Caco-2 (cell line): Measurements from ENCODE around the gene GTF2H3. TPM values are rescaled to one million over a fixed set of nuclear protein-coding genes. Genes with fewer than 3 reads are reported as not detected.
A peak's percentile ranks its signal among the peaks of the same experiment; 100 is the strongest.

ENCODE experiments used
- Bru-seq: library from RNA; stranded (reverse); fragments of 400-500 nt; gene quantifications from one replicate; lab custom pipeline; 2021; lab: Mats Ljungman, UMichigan
- BruChase-seq, 2 experiments: library from RNA; stranded (reverse); fragments of 400-500 nt; gene quantifications; one replicate each; lab custom pipeline; 2021; lab: Mats Ljungman, UMichigan
- BruUV-seq: library from RNA; stranded (reverse); fragments of 400-500 nt; replicated peaks from 2 replicates; lab custom pipeline; 2021; lab: Mats Ljungman, UMichigan
- CTCF ChIA-PET: fragments of 300-600 bp; sonication (Branson Sonifier 250); formaldehyde crosslinking; loops from one replicate; lab custom pipeline; 2022; ENCODE audit warnings: antibody characterized with exemption; lab: Charles Lee
- POLR2A ChIA-PET: fragments of 300-600 bp; sonication (Branson Sonifier 250); formaldehyde crosslinking; loops from one replicate; lab custom pipeline; 2022; ENCODE audit warnings: antibody characterized with exemption; lab: Charles Lee
- DNase-seq, 2 experiments: peaks; one replicate each; pipeline versions ENCODE4 v3.0.0 to v3.0.0-alpha.2; 2020 to 2022
- H3K27me3 ChIP-seq: replicated peaks from 2 replicates; pipeline ENCODE4 v1.6.0; 2011; ENCODE audit warnings: low read length; ENCODE audit not compliant: control insufficient read depth, insufficient read depth
- H3K36me3 ChIP-seq: 2 replicates; pipeline ENCODE4 v1.5.1; 2011; ENCODE audit warnings: low read length; ENCODE audit not compliant: control insufficient read depth, insufficient read depth
- H3K4me1 ChIP-seq: fragments of 250-450 bp; sonication (Bioruptor Pico); 2 replicates; pipeline ENCODE4 v1.5.1; 2020; ENCODE audit warnings: mild to moderate bottlenecking
- H3K4me3 ChIP-seq: 2 replicates; pipeline ENCODE4 v1.5.1; 2011; ENCODE audit warnings: low read depth, mild to moderate bottlenecking, control low read depth, low read length
- H3K9me3 ChIP-seq: fragments of 250-450 bp; sonication (Bioruptor Pico); 2 replicates; pipeline ENCODE4 v1.5.1; 2020; ENCODE audit warnings: mild to moderate bottlenecking, moderate library complexity
- H3K27ac Mint-ChIP-seq: one replicate; pipeline ENCODE4 v1.8.0; 2022; ENCODE audit warnings: mixed read lengths; ENCODE audit not compliant: unreplicated experiment
- H3K27me3 Mint-ChIP-seq: one replicate; pipeline ENCODE4 v1.8.0; 2022; ENCODE audit warnings: mixed read lengths; ENCODE audit not compliant: insufficient read depth, unreplicated experiment
- H3K36me3 Mint-ChIP-seq: one replicate; pipeline ENCODE4 v1.8.0; 2022; ENCODE audit warnings: mild to moderate bottlenecking, mixed read lengths; ENCODE audit not compliant: insufficient read depth, unreplicated experiment
- H3K4me1 Mint-ChIP-seq: one replicate; pipeline ENCODE4 v1.8.0; 2022; ENCODE audit warnings: low read depth, mixed read lengths; ENCODE audit not compliant: unreplicated experiment
- H3K4me3 Mint-ChIP-seq: one replicate; pipeline ENCODE4 v1.8.0; 2022; ENCODE audit warnings: mild to moderate bottlenecking, moderate library complexity, mixed read lengths; ENCODE audit not compliant: unreplicated experiment
- H3K9me3 Mint-ChIP-seq: one replicate; pipeline ENCODE4 v1.8.0; 2022; ENCODE audit warnings: mixed read lengths; ENCODE audit not compliant: unreplicated experiment
- intact Hi-C: fragments of 100-400 bp; cut with micrococcal nuclease; formaldehyde crosslinking; loops from one replicate; pipeline ENCODE4 v1.10.0; 2022; ENCODE audit not compliant: unreplicated experiment
- long read RNA-seq: library from polyadenylated mRNA; stranded (forward); transcript quantifications from one replicate; pipeline ENCODE4 v2.0.0, GENCODE V29; 2022
- total RNA-seq: library from RNA; stranded (reverse); gene quantifications from 2 replicates; pipeline ENCODE4 v1.2.3, GENCODE V29; 2022
- TF ChIP-seq, protein P1 (sequence below), 2 experiments: fragments of 200-600 bp in 1 of 2; IDR thresholded peaks; 1 replicate in 1 of 2; 2 replicates in 1 of 2; pipeline versions ENCODE4 v1.5.1 to v1.8.0; 2011 to 2022; ENCODE audit warnings: antibody characterized with exemption in 1 of 2, control low read depth in 1 of 2, inconsistent platforms in 1 of 2, low read depth in 1 of 2, low read length in 1 of 2, mild to moderate bottlenecking in 1 of 2, moderate library complexity in 1 of 2; ENCODE audit not compliant: insufficient read depth in 1 of 2, severe bottlenecking in 1 of 2, unreplicated experiment in 1 of 2

The GTF2H3 gene
- total RNA-seq, result 44.8 and 45.6 TPM in 2 replicates
- percentile 78 among the genes with signal in this experiment for Bru-seq, nascent RNA
- percentile 84 among the genes with signal in this experiment for BruChase-seq, experiment 1, labeled RNA remaining after a 2-hour chase
- percentile 89 among the genes with signal in this experiment for BruChase-seq, experiment 2, labeled RNA remaining after a 6-hour chase
- long read RNA-seq, transcript GTF2H3-212 (13 exons, 3,329 nt), result major isoform, 8 of 9 reads
- long read RNA-seq, partial matches to known transcripts, result 0 of 9 reads
- long read RNA-seq, other reads (novel, unspliced or antisense), result 1 of 9 reads

DNA sequence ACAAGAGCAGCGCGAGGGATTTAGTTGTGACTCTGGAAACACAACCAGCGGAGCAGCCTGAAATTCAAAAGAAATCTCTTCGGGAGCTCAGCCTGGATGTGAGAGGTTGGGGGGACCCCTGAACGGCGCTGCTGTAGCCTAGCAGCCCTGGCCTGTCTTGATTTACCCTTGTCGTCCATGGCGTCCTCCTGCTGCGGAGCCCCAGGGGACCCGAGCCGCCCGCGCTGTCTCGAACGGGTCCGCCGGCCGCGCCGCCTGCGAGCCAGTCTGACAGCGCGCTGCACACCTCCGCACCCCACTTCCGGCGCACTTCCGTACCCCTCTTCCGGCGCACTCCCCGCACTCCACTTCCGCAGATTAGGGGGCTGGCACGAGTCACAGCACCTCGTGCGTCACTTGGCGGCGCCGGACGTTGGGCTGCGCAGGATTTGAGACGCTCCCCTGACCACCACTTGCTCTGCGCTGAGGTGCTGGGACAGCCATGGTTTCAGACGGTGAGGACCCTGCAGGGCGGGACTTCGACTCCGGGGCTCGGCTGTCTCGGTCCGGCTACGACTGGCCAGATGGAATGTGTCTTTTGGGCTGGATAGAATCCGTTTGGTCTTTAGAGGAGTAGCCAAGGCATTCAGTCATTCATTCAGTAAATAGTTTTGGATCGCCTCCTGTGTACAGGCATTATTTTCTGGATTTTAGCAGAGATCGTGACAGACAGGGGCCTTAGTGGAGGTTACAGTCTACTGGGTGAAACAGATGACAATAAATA lies at the start of gene GTF2H3, which contains the start of gene EIF2B1:
TSS of gene GTF2H3 (plus strand) at position 451 of the 763 bp plus-strand sequence. CDS start at position 482, 31 bp downstream.
TSS of gene EIF2B1 (minus strand) at position 308 of the 763 bp plus-strand sequence. CDS start at position 179, 129 bp downstream.
- TF ChIP-seq, protein P1, sequence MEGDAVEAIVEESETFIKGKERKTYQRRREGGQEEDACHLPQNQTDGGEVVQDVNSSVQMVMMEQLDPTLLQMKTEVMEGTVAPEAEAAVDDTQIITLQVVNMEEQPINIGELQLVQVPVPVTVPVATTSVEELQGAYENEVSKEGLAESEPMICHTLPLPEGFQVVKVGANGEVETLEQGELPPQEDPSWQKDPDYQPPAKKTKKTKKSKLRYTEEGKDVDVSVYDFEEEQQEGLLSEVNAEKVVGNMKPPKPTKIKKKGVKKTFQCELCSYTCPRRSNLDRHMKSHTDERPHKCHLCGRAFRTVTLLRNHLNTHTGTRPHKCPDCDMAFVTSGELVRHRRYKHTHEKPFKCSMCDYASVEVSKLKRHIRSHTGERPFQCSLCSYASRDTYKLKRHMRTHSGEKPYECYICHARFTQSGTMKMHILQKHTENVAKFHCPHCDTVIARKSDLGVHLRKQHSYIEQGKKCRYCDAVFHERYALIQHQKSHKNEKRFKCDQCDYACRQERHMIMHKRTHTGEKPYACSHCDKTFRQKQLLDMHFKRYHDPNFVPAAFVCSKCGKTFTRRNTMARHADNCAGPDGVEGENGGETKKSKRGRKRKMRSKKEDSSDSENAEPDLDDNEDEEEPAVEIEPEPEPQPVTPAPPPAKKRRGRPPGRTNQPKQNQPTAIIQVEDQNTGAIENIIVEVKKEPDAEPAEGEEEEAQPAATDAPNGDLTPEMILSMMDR (IDR thresholded peaks at IDR 0.05; ENCODE audit: insufficient read depth in 1 of 2, low read depth in 1 of 2, low read length in 1 of 2, severe bottlenecking in 1 of 2, unreplicated experiment in 1 of 2), result no peak
- Histone ChIP-seq H3K36me3 (0 out of 2 replicates have a peak, but pooled peaks cover 1% of the 10 kb centered on the region), H3K4me3 (peak within 1 kb of the TSS; percentile 97), H3K27me3 (no peaks in the 10 kb centered on the region), H3K9me3 (no peaks in the 10 kb centered on the region), H3K4me1 (no peaks in the 10 kb centered on the region)
- H3K9me3 Mint-ChIP-seq, result no peaks in the 10 kb centered on the region
- ChIA-PET CTCF (no interaction called here), POLR2A (interaction anchor here (0.5 kb wide), 1 partner anchor 49 kb away, joined by 3 read pairs; the partner anchor contains the start of gene TMED2)
- H3K36me3 Mint-ChIP-seq, result peaks cover 48% of the 10 kb centered on the region
- H3K27me3 Mint-ChIP-seq, result no peaks in the 10 kb centered on the region
- intact Hi-C loops, result loop anchor here (1.0 to 5.0 kb wide), 3 partner anchors 31 to 79 kb away; partner anchors contain the start of genes ATP6V0A2, DDX55 and TCTN2
- peaks cover 9% of the 10 kb centered on the region for H3K4me1 Mint-ChIP-seq
- H3K4me3 Mint-ChIP-seq, result peak within 1 kb of the TSS; percentile 99
- H3K27ac Mint-ChIP-seq, result peak within 1 kb of the TSS; percentile 100
- DNase-seq, result peak; percentile 97
- BruUV-seq, result no TSS peak

DNA sequence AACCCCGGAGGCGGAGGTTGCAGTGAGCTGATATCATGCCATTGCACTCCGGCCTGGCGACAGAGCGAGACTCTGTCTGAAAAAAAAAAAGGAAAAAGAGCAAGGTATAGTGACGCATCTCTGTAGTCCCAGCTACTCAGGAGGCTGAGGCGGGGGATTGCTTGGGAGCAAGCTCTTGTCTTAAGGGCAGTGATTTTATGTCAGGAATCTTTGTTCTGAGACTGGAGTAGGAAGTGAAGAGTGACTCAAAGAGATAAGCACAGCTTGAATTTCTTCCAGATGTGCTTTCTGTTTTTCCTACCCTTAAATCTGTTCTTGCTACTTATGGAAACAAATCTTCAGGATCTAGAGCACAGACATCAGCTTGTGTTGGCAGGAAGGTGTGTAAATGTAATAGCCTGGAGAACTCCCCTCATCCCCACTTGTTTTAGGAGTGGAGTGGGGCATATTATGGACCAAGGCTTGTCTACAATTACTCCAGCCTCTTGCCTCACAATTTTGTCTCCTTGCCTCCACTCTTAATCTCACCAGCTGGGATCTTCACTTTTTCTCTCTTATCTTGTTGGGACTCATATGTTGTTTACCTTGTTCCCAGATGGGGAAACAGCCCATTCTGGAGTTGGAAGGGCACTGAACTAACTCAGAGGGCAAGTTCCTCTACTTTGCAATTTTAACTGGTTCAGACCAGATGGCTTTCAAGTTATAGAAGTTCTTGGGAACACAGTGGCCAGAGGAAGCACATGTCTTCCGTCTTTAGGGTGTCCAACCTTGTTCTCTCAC lies 41.7 kb upstream of the GTF2H3 start:
- Histone ChIP-seq H3K36me3 (peaks cover 2% of the 10 kb centered on the region; the same call in 1 of the 2 replicates), H3K4me1 (no peaks in the 10 kb centered on the region), H3K4me3 (no peak overlapping the region), H3K27me3 (no peaks in the 10 kb centered on the region), H3K9me3 (no peaks in the 10 kb centered on the region)
- H3K4me1 Mint-ChIP-seq, result no peaks in the 10 kb centered on the region
- TF ChIP-seq, protein P1 (IDR thresholded peaks at IDR 0.05; ENCODE audit: insufficient read depth in 1 of 2, low read depth in 1 of 2, low read length in 1 of 2, severe bottlenecking in 1 of 2, unreplicated experiment in 1 of 2), result no peak
- no peak overlapping the region for H3K4me3 Mint-ChIP-seq
- intact Hi-C loops, result no loop called here
- peaks cover 95% of the 10 kb centered on the region for H3K36me3 Mint-ChIP-seq
- no peak overlapping the region for H3K27ac Mint-ChIP-seq
- no TSS peak for BruUV-seq
- no peaks in the 10 kb centered on the region for H3K27me3 Mint-ChIP-seq
- peak in 1 of 2 experiments; percentile 2 for DNase-seq
- no peaks in the 10 kb centered on the region for H3K9me3 Mint-ChIP-seq
- POLR2A ChIA-PET, result no interaction called here
- CTCF ChIA-PET, result no interaction called here
